OCI-LY1 (cell line): ENCODE results near the gene C9orf78.

Source experiments
- H2AFZ ChIP-seq: fragments of 200-600 bp; sonication (generic), shearing (Covaris generic); 2 replicates; pipeline ENCODE4 v1.6.0; 2014; ENCODE audit warnings: antibody characterized with exemption, mild to moderate bottlenecking, low read length
- H3F3A ChIP-seq: fragments of 200-600 bp; sonication (generic), shearing (Covaris generic); 2 replicates; pipeline ENCODE4 v1.6.0; 2014; ENCODE audit warnings: mild to moderate bottlenecking, antibody characterized with exemption, low read length, moderate library complexity; ENCODE audit not compliant: insufficient read depth
- H3K27ac ChIP-seq: fragments of 200-600 bp; sonication (generic); 2 replicates; pipeline ENCODE4 v1.5.1; 2014; ENCODE audit warnings: low read length, mixed run types, mild to moderate bottlenecking, low read depth; ENCODE audit not compliant: poor library complexity, severe bottlenecking
- H3K27me3 ChIP-seq: fragments of 200-600 bp; sonication (generic); 2 replicates; pipeline ENCODE4 v1.6.0; 2014; ENCODE audit warnings: antibody characterized with exemption, mild to moderate bottlenecking, low read length, moderate library complexity; ENCODE audit not compliant: insufficient read depth
- H3K36me3 ChIP-seq: fragments of 200-600 bp; sonication (generic); 2 replicates; pipeline ENCODE4 v1.6.1; 2014; ENCODE audit warnings: mild to moderate bottlenecking, antibody characterized with exemption, low read length, moderate library complexity, mixed read lengths; ENCODE audit not compliant: insufficient read depth
- H3K4me1 ChIP-seq: fragments of 200-600 bp; sonication (generic); 2 replicates; pipeline ENCODE4 v1.5.1; 2014; ENCODE audit warnings: mild to moderate bottlenecking, low read length, moderate library complexity; ENCODE audit not compliant: insufficient read depth, severe bottlenecking
- H3K4me2 ChIP-seq: fragments of 200-600 bp; sonication (generic), shearing (Covaris generic); 2 replicates; pipeline ENCODE4 v1.6.1; 2014; ENCODE audit warnings: low read length
- H3K4me3 ChIP-seq: fragments of 200-600 bp; sonication (generic); 2 replicates; pipeline ENCODE4 v1.5.1; 2014; ENCODE audit warnings: low read length, low read depth, mild to moderate bottlenecking, mixed read lengths; ENCODE audit not compliant: poor library complexity, severe bottlenecking
- H3K79me2 ChIP-seq: fragments of 200-600 bp; shearing (Covaris generic); 2 replicates; pipeline ENCODE4 v1.6.1; 2016; ENCODE audit warnings: mixed run types, low read length, mixed read lengths; ENCODE audit not compliant: insufficient read depth
- H3K9ac ChIP-seq: fragments of 200-600 bp; sonication (generic), shearing (Covaris generic); 2 replicates; pipeline ENCODE4 v1.6.1; 2014; ENCODE audit warnings: mild to moderate bottlenecking, low read length, mixed read lengths
- H3K9me2 ChIP-seq: fragments of 200-600 bp; sonication (generic), shearing (Covaris generic); 2 replicates; pipeline ENCODE4 v1.6.1; 2014; ENCODE audit warnings: low read depth, mild to moderate bottlenecking, low read length, mixed read lengths
- H3K9me3 ChIP-seq: fragments of 200-600 bp; shearing (Covaris generic); 2 replicates; pipeline ENCODE4 v1.6.1; 2014; ENCODE audit warnings: low read length, mixed read lengths
- H4K20me1 ChIP-seq: fragments of 200-600 bp; sonication (generic), shearing (Covaris generic); 2 replicates; pipeline ENCODE4 v1.6.0; 2016; ENCODE audit warnings: mild to moderate bottlenecking, low read length; ENCODE audit not compliant: insufficient read depth
- CTCF ChIP-seq: fragments of 200-600 bp; sonication (generic), shearing (Covaris generic); IDR thresholded peaks from 2 replicates; pipeline ENCODE4 v1.5.1; 2017; ENCODE audit warnings: mild to moderate bottlenecking, antibody characterized with exemption, low read length, moderate library complexity, mixed read lengths
- EZH2 ChIP-seq: fragments of 200-600 bp; sonication (generic), shearing (Covaris generic); IDR thresholded peaks from 2 replicates; pipeline ENCODE4 v1.8.0; 2017; ENCODE audit warnings: borderline replicate concordance, mixed run types, mild to moderate bottlenecking, antibody characterized with exemption, low read length, moderate library complexity, mixed read lengths

C9orf78 gene

DNA sequence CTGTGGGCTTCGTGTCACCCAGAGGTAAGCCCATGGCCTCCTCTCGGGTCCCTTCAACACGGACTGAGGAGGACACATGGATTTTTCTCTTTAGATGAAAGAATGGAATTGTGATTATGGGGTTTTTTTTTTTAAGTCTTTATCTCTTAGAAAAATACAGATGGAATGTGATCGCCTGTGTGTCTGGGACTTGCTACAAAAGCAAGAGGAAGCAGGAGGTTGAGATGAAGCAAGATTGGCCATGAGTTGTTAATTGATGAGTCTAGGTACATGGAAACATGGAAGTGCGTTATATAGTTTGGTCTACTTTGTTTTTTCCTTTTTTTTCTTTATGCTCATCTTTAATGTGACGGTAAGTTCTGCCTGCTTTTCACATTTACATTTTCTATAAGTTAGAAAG is 14.8 kb upstream of the C9orf78 start:
- Histone ChIP-seq H3K36me3 (peaks cover 20% of the 10 kb centered on the region; the same call in 1 of the 2 replicates), H3K9me3 (no peaks in the 10 kb centered on the region), H3K27me3 (no peaks in the 10 kb centered on the region), H3K4me2 (no peak overlapping the region), H3K4me1 (peaks cover 7% of the 10 kb centered on the region), H4K20me1 (no peaks in the 10 kb centered on the region), H3K27ac (no peak overlapping the region), H3K4me3 (no peak overlapping the region), H3K9ac (no peak overlapping the region), H3K9me2 (no peaks in the 10 kb centered on the region), H3K79me2 (no peaks in the 10 kb centered on the region), H3F3A (no peaks in the 10 kb centered on the region), H2AFZ (no peak overlapping the region)
- TF ChIP-seq EZH2 (no peak), CTCF (no peak)

- Histone ChIP-seq H2AFZ (no peak overlapping the region), H3K27ac (no peak overlapping the region)
These were observed 13.8 kb upstream of the C9orf78 start for GRCh38 chr9:129848712-129849441.

DNA sequence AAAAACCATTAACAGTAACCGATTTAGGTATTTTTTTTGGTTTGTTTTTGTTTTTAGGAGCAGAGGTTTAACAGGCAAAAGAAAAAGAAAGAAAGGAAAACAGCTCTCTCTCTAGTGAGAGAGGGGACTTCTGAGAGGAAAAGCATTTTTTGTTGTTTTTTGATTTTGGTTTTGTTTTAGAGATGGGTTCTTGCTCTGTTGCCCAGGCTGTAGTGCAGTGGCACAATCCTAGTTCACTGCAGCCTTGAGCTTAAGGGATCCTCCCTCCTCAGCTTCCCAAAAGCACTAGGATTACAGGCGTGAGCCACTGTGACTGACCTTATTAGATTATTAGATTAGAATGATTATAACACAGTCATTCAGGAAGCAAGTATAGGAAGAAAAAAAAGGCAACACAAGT is 10.3 kb upstream of the C9orf78 start:
- Histone ChIP-seq H3F3A (no peaks in the 10 kb centered on the region), H3K9me2 (no peaks in the 10 kb centered on the region), H3K79me2 (no peaks in the 10 kb centered on the region), H3K4me3 (no peak overlapping the region), H3K4me1 (peaks cover 1% of the 10 kb centered on the region), H2AFZ (no peak overlapping the region), H3K36me3 (no peaks in the 10 kb centered on the region), H4K20me1 (no peaks in the 10 kb centered on the region), H3K27me3 (no peaks in the 10 kb centered on the region), H3K9me3 (no peaks in the 10 kb centered on the region), H3K27ac (no peak overlapping the region), H3K9ac (no peak overlapping the region), H3K4me2 (no peak overlapping the region)
- TF ChIP-seq CTCF (no peak), EZH2 (no peak)

More at GRCh38 chr9:129848712-129849441, 13.8 kb upstream of the C9orf78 start:
- H3K4me3 ChIP-seq: no peak overlapping the region
- no peak overlapping the region for H3K4me2 ChIP-seq
- H4K20me1 ChIP-seq: no peaks in the 10 kb centered on the region
- no peaks in the 10 kb centered on the region for H3K27me3 ChIP-seq
- no peaks in the 10 kb centered on the region for H3F3A ChIP-seq
- H3K9me2 ChIP-seq: no peaks in the 10 kb centered on the region
- TF ChIP-seq EZH2: no peak
- no peak for TF ChIP-seq CTCF
- H3K9me3 ChIP-seq: no peaks in the 10 kb centered on the region
- H3K4me1 ChIP-seq: peaks cover 7% of the 10 kb centered on the region
- peaks cover 12% of the 10 kb centered on the region; the same call in 1 of the 2 replicates for H3K36me3 ChIP-seq
- no peak overlapping the region for H3K9ac ChIP-seq
- no peaks in the 10 kb centered on the region for H3K79me2 ChIP-seq
